ENCODE measurements around the gene MRTO4. TPM values are rescaled to one million over a fixed set of nuclear protein-coding genes. Genes with fewer than 3 reads are reported as not detected.
A peak's percentile ranks its signal among the peaks of the same experiment; 100 is the strongest.

MRTO4 gene
- total RNA-seq: 132 and 135 TPM in 2 replicates

DNA sequence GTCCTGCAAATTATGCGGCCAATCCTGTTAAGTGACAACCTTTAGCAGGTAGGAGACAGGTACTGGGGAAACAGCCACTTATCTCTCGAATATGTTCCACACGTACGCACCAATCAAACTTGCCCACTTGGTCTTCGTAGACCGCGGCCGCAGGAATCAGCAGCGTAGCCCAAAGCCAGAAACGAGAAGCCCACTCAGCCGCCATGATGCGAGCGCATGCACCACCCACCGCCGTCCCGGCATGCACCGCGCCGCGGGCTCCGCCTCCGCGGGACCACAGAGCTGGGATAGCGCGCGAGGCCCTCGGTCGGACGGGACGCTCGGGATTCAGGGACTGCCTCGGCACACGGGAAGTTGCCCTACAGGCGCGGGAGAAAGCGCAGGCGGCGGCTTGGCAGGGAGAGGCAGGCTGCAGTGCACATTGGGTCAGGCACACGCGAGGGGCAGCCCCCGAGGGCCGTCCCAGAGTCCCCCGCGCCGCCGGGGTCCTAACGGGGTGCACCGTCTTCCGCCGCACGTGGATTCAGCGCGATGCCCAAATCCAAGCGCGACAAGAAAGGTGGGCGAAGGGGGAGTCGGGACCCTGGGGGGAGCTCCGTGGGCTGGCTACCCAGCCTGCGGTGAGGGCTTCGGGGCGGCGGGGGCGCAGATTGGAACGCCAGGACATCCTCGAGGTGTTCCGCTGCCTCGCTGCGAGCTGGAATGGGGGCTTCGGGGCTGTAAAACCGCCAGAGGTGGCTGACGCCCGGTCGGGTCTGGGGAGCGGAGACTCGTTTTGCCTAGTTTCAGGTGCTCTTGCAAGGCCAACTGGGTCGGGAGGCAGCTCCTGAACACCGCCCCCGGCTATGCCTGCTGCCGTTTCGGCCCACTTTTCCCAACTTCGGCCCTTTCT, at the start of gene MRTO4, which contains the start of gene EMC1:
TSS of gene MRTO4 (plus strand) at position 501 of the 892 bp plus-strand sequence. CDS start at position 532, 31 bp downstream.
TSS of gene EMC1 (minus strand) at position 220 of the 892 bp plus-strand sequence. CDS start at position 205, 15 bp downstream.
- Mint-ChIP-seq H3K4me1 (peaks cover 24% of the 10 kb centered on the region), H3K27ac (peak within 1 kb of the TSS; percentile 98), H3K4me3 (peak within 1 kb of the TSS; percentile 100), H3K9me3 (no peaks in the 10 kb centered on the region), H3K36me3 (ENCODE audit: low read depth) (peaks cover 35% of the 10 kb centered on the region), H3K27me3 (no peaks in the 10 kb centered on the region)
- peak; percentile 98 for DNase-seq
- intact Hi-C loops (cut with micrococcal nuclease): loop anchor here (1.0 to 10.0 kb wide), 5 partner anchors 41 to 393 kb away; partner anchors contain the start of genes AKR7A2, NBL1, SLC66A1 and UBR4

DNA sequence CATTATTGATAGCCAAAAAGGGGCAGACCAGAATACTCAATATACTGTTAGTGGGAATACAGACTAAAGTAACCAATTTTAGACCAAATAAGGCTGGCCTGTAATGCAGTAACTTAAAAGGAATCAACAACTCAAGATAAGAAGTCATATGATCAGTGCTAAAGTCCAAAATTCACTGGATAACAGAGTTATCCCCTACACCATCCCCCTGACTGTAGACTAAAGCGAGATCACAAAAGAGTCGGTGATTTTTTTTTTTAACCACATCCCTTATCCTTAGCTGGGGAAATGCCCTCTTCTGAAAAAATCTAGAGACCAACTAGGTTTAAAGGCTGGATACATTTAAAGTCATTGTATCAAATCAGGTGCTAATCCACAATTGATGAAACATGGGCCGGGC, 49.2 kb upstream of the MRTO4 start:
- peak overlapping the region; percentile 56 for H3K27ac Mint-ChIP-seq
- H3K4me3 Mint-ChIP-seq: peak overlapping the region; percentile 3
- intact Hi-C loops (cut with micrococcal nuclease): no loop called here
- DNase-seq: no peak
- H3K27me3 Mint-ChIP-seq: no peaks in the 10 kb centered on the region
- no peaks in the 10 kb centered on the region for H3K9me3 Mint-ChIP-seq
- peaks cover 39% of the 10 kb centered on the region for H3K4me1 Mint-ChIP-seq
- peaks cover 39% of the 10 kb centered on the region for H3K36me3 Mint-ChIP-seq (ENCODE audit: low read depth)

DNA sequence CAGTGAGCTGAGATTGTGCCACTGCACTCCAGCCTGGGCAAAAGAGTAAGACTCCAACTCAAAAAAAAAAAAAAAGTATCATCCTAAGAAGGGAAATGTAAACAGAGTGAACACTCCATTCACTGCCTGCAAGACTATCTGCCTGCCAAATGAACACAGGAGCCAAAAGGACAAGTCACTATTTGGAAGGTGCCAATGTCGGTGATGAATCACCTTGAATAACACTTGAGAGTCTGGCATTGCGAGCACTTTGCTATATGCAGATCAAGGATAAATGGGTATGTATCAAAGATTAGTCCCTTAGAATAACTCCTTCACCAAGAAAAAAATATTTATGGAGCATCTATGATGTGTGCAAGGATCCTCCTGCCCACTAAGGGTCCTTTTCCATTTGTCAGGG, 48.2 kb upstream of the MRTO4 start:
- Mint-ChIP-seq H3K4me1 (peaks cover 46% of the 10 kb centered on the region), H3K4me3 (no peak overlapping the region)

DNA sequence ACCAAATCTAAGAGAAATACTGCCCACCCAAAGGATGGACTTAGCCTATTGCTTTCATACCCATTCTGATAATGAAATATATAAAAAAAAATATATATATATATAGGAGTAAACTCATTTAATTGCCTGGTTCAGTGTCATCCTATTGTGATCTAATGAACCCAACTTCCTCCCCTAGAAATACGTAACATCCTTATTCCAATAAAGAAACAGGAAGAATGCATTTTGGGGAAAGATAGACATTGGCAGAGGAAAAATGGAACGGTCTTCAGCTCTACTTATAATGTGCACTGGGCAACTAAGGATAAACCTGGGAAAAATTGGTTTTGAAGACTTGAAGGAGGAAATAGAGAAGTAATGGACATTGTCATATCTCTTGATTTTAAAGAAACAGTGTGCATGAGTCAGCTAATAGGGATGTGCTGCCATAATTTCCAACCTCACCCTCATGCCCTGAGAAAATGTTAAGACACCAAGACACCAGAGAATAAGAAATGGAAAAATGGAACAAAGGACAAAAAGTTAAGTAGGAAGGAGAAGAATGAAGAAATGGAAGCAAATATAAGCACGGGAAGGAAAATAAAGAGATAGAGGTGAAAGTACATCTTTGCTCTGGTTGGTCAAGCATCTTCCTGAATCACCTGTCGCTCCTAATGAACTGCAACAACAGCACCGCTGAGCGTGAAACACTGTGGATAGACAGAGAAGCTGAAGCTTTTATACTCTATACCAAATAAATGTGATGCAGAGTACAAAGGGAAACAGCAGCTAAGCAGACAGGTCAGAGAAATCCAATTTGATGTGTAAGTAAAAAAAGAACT, 46.9 kb upstream of the MRTO4 start:
- no peaks in the 10 kb centered on the region for H3K27me3 Mint-ChIP-seq

More for the DNA sequence above, 48.2 kb upstream of the MRTO4 start:
- Mint-ChIP-seq H3K27ac (no peak overlapping the region), H3K9me3 (no peaks in the 10 kb centered on the region), H3K36me3 (ENCODE audit: low read depth) (peaks cover 33% of the 10 kb centered on the region), H3K27me3 (no peaks in the 10 kb centered on the region)
- intact Hi-C loops (cut with micrococcal nuclease): no loop called here
- no peak for DNase-seq

DNA sequence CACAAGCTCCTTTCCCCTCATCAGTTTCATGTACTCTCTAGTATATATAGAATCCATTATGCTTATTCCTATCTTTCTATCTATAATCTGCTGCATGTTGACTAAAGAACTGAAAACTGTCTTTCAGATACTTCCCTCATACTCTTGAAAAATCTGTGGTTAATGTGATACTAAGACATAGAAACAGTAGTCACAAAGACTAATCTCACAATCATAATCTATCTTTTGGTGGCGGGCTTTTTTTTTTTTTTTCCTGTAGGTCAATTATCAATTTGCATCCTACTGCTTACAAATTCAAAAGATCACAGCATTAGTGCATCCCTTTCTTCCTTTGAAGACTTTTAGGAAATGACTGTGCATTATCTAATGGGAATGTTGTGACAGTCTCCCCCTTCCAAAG, 46.2 kb upstream of the MRTO4 start:
- Mint-ChIP-seq H3K4me1 (peaks cover 50% of the 10 kb centered on the region), H3K4me3 (no peak overlapping the region), H3K36me3 (ENCODE audit: low read depth) (peaks cover 28% of the 10 kb centered on the region), H3K9me3 (no peaks in the 10 kb centered on the region), H3K27me3 (no peaks in the 10 kb centered on the region), H3K27ac (peak overlapping the region; percentile 10)
- intact Hi-C loops (cut with micrococcal nuclease): loop anchor here (1.0 to 5.0 kb wide), 2 partner anchors 19 to 253 kb away; no protein-coding TSS in a partner anchor
- DNase-seq: no peak

More for the DNA sequence above, 46.9 kb upstream of the MRTO4 start:
- intact Hi-C loops (cut with micrococcal nuclease): loop anchor here (1.0 to 5.0 kb wide), 2 partner anchors 18 to 252 kb away; no protein-coding TSS in a partner anchor
- Mint-ChIP-seq H3K9me3 (no peaks in the 10 kb centered on the region), H3K4me3 (no peak overlapping the region), H3K27ac (peak overlapping the region; percentile 25), H3K36me3 (ENCODE audit: low read depth) (peaks cover 27% of the 10 kb centered on the region), H3K4me1 (peaks cover 47% of the 10 kb centered on the region)
- DNase-seq: no peak

DNA sequence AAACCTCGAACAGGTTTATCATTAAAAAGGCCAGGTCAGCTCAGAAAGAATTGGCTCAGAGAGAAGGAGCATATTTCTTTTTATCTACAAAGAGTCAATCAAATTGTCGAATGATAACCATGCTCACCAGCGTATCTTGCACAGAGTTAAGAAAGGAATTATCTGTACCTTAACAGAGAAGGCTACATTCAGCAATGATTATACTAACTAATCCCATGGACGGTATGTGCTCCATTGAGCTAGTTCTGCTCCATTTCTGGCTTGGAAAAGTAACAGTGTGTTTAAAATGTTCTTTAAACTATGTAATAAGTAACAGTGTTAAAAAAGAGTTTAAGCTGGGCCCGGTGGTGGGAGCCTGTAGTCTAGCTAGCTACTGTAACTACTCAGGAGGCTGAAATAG, 45.8 kb upstream of the MRTO4 start:
- Mint-ChIP-seq H3K4me1 (peaks cover 55% of the 10 kb centered on the region), H3K27me3 (no peaks in the 10 kb centered on the region), H3K27ac (peak overlapping the region; percentile 9), H3K9me3 (no peaks in the 10 kb centered on the region), H3K4me3 (no peak overlapping the region), H3K36me3 (ENCODE audit: low read depth) (peaks cover 30% of the 10 kb centered on the region)
- intact Hi-C loops (cut with micrococcal nuclease): loop anchor here (1.0 to 5.0 kb wide), 2 partner anchors 20 to 254 kb away; no protein-coding TSS in a partner anchor
- DNase-seq: no peak

DNA sequence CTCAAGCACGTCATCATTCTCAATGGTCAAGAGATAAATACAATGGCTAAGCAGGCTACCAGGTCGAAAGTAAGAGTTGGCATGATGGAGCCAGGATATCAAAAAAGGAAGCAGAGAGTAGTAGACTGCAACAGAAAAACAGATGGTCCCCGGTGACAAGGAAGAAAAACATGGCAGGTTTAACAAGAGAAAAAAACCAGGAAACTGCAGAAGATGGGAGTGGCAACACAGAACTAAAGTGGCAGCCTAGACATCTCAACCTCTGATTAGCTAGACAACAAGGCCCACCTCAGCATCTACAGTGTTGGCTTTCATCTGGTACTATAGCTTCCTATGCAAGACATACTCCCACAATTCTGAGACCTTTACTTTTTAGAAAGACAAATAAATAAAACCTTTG, 44.7 kb upstream of the MRTO4 start:
- Mint-ChIP-seq H3K4me1 (peaks cover 56% of the 10 kb centered on the region), H3K27me3 (no peaks in the 10 kb centered on the region), H3K9me3 (no peaks in the 10 kb centered on the region), H3K4me3 (no peak overlapping the region), H3K27ac (no peak overlapping the region), H3K36me3 (ENCODE audit: low read depth) (peaks cover 34% of the 10 kb centered on the region)
- DNase-seq: no peak
- intact Hi-C loops (cut with micrococcal nuclease): loop anchor here (5.0 kb wide), 1 partner anchor 255 kb away; no protein-coding TSS in a partner anchor

DNA sequence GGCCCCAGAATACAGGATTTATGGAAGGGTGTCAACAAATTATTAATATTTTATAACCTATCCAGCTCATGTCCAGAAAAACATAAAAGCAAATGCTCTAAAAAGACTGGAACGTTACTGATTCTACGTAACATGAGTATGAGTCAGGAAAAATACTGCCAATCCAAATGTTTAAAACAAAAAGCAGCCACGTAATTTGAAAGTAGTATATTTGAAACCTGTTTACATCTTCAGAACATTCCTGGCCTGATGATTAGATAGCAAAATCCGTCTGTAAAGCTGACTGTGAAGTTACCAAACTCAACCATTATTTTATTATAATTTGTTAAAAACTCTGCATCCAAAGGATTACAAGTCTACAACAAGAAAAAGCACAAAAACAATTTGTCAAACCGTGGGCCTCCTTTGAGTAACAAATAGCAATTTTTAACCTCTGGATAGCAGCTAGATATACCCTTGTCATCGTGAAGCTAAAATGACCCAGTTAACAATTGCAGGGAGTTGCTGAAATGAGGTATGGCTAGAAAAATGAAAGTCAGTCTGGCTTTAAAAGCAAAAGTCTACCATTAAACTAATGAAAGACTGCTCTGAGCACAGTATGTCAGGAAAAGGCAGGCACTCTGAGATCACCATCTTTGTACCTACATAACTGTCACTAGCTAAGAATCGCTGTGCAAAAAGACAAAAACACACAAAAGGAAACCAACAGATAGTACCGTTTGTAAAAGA, 42.7 kb upstream of the MRTO4 start:
- Mint-ChIP-seq H3K4me1 (peaks cover 56% of the 10 kb centered on the region), H3K36me3 (ENCODE audit: low read depth) (peaks cover 42% of the 10 kb centered on the region), H3K27ac (peak overlapping the region; percentile 94), H3K4me3 (peak overlapping the region; percentile 97), H3K9me3 (no peaks in the 10 kb centered on the region), H3K27me3 (no peaks in the 10 kb centered on the region)
- no peak for DNase-seq
- intact Hi-C loops (cut with micrococcal nuclease): loop anchor here (1.0 to 5.0 kb wide), 2 partner anchors 23 to 257 kb away; no protein-coding TSS in a partner anchor

DNA sequence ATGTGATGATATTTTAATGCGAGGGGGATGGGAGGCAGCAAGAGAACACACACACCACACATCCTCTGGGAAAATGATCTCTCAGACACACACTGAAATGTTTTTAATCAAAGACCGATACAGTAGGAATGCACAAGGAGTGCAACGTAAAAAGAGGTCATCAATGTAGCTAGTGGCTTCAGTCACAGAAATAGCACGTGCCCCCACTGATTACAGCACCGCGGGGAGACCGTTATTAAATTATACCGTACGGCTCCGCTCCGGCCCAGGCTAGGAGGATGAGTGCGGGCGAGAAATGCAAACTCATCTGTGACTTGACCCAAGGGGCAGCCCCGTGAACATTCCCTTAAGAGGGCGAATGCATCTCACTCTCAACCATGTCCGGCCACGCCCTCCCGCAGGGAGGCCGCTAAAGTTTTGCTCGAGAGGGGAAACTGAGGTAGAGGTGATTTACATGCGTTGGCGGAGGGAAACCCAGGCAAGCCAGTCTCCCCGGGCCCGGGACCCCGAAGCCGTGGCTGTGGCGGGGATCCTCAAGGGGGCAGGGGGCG, 42.1 kb upstream of the MRTO4 start:
- H3K4me3 Mint-ChIP-seq: peak overlapping the region; percentile 97
- H3K36me3 Mint-ChIP-seq (ENCODE audit: low read depth): peaks cover 47% of the 10 kb centered on the region
- intact Hi-C loops (cut with micrococcal nuclease): loop anchor here (1.0 to 5.0 kb wide), 2 partner anchors 23 to 257 kb away; no protein-coding TSS in a partner anchor
- H3K27me3 Mint-ChIP-seq: no peaks in the 10 kb centered on the region
- peaks cover 57% of the 10 kb centered on the region for H3K4me1 Mint-ChIP-seq
- no peaks in the 10 kb centered on the region for H3K9me3 Mint-ChIP-seq
- peak overlapping the region; percentile 94 for H3K27ac Mint-ChIP-seq
- peak; percentile 85 for DNase-seq

DNA sequence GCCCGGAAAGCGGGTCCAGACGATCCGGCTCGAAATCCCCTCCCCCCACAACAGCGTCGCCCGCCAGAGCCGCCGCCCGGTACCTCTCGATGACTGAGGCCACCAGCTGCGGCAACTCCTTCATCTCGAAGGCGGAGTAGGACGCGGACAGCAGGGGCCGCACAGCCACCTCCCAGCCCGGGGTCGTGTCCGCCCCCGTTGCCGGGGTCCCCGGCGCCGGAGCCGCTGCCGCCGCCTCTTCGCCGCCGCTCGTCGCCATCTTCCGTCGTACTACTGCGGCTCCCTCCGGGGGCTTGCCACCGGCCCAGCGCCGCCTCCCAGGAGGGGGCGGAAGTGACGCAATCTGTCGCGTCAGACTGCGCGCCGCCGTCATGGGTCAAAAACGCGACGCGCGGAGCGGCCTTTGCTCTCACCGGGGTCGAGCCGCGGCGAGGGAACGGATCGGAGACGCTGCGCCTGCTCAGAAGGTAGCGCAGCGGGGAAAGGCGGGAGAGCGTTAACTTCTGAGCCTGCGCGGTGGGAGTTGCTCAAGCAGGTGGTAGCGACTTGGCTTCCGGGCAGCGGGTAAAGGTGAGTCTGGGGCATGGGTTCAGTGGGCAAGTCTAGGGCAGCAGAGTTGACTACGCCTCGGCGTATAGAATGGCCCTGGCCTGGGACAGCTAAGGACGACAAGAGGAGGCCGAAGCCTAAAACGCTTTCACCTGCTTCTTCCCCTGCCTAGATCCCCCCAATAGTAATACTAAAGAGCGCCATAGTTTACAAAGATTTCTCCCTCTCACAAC, 41.4 kb upstream of the MRTO4 start, which contains the start of gene UBR4:
TSS of gene UBR4 (minus strand) at position 277 of the 782 bp plus-strand sequence. CDS start at position 259, 18 bp downstream.
- no peaks in the 10 kb centered on the region for H3K9me3 Mint-ChIP-seq
- peak within 1 kb of the TSS; percentile 94 for H3K27ac Mint-ChIP-seq
- intact Hi-C loops (cut with micrococcal nuclease): loop anchor here (1.0 to 5.0 kb wide), 4 partner anchors 24 to 258 kb away; partner anchors contain the start of genes EMC1 and MRTO4
- H3K4me3 Mint-ChIP-seq: peak within 1 kb of the TSS; percentile 97
- no peaks in the 10 kb centered on the region for H3K27me3 Mint-ChIP-seq
- peaks cover 51% of the 10 kb centered on the region for H3K4me1 Mint-ChIP-seq
- peaks cover 44% of the 10 kb centered on the region for H3K36me3 Mint-ChIP-seq (ENCODE audit: low read depth)
- peak; percentile 99 for DNase-seq

DNA sequence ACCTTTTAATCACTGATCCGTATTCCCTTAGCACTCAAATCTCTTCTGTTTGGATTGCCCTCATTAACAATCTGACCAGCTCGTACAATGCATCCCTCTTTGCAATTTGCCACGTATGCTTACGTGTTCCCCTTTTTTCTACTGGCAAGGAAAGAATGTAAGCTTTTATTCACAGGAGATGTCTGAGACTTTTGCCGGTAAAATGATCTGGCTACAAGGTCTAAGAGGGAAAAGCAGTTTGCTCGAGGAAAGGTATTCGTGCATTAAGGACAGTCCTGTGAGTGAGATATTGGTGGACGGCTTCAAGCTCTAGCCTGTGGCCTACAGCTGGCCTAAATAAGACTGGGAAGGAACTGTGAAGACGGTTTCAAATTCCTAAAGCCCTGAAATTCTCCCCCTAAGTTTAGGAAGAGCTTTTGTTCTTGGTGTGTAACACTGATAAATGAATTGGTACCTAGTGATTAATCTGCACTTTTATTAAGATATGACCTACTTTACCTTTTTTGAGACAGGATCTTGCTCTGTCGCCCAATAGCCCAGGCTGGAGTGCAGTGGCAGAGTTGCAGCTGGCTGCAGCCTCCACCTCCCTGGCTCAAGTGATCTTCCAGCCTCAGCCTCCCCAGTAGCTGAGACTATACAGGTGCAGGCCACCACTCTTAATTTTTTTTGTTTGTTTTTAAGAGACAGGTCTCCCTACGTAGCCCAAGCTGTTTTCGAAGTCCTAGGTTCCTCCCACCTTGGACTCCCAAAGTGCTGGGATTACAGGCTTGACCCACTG, 40.6 kb upstream of the MRTO4 start:
- Mint-ChIP-seq H3K4me1 (peaks cover 45% of the 10 kb centered on the region), H3K36me3 (ENCODE audit: low read depth) (peaks cover 44% of the 10 kb centered on the region), H3K9me3 (no peaks in the 10 kb centered on the region), H3K27me3 (no peaks in the 10 kb centered on the region), H3K27ac (peak overlapping the region; percentile 94), H3K4me3 (peak overlapping the region; percentile 97)
- DNase-seq: peak; percentile 59
- intact Hi-C loops (cut with micrococcal nuclease): loop anchor here (1.0 to 5.0 kb wide), 2 partner anchors 40 to 44 kb away; partner anchors contain the start of genes EMC1 and MRTO4

Data from activated CD4-positive, alpha-beta T cell treated with anti-CD3 and anti-CD28 coated beads, Interleukin-2, amount 10 ng/mL, durations not matched to agents 24 days and 14 days (primary cell).